NCI-H2029 (cell line): ENCODE results near the gene STAB1.
"Not testable (repeated sequence)": the region's sequence is repeated elsewhere in the genome, so short reads cannot be mapped to it uniquely, and the experiment has no call there.

ENCODE experiments used
- DNase-seq: peaks from one replicate; lab custom pipeline; 2025; lab: John Stamatoyannopoulos, UW

STAB1 gene

GRCh38 chr3:52524752-52525679 lies 29.9 kb downstream of the STAB1 start:
- DNase-seq: no peak

- DNase-seq: no peak
Measured at GRCh38 chr3:52525680-52526561, 30.8 kb downstream of the STAB1 start.

DNA sequence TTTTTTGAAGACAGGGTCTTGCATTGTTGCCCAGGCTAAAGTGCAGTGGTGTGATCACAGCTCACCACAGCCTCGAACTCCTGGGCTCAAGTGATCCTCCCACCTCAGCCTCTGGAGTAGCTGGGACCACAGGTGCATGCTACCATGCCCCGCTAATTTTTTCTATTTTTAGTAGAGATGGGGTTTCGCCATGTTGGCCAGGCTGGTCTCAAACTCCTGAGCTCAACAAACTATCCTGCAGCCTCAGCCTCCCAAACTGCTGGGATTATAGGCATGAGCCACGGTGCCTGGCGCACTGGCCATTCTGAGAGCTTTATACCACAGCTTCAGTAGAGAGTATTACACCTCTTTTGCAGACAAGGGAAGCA lies 31.5 kb downstream of the STAB1 start:
- not testable (repeated sequence) for DNase-seq

- DNase-seq: no peak
Measured at GRCh38 chr3:52527039-52527731, 32.0 kb downstream of the STAB1 start.

DNA sequence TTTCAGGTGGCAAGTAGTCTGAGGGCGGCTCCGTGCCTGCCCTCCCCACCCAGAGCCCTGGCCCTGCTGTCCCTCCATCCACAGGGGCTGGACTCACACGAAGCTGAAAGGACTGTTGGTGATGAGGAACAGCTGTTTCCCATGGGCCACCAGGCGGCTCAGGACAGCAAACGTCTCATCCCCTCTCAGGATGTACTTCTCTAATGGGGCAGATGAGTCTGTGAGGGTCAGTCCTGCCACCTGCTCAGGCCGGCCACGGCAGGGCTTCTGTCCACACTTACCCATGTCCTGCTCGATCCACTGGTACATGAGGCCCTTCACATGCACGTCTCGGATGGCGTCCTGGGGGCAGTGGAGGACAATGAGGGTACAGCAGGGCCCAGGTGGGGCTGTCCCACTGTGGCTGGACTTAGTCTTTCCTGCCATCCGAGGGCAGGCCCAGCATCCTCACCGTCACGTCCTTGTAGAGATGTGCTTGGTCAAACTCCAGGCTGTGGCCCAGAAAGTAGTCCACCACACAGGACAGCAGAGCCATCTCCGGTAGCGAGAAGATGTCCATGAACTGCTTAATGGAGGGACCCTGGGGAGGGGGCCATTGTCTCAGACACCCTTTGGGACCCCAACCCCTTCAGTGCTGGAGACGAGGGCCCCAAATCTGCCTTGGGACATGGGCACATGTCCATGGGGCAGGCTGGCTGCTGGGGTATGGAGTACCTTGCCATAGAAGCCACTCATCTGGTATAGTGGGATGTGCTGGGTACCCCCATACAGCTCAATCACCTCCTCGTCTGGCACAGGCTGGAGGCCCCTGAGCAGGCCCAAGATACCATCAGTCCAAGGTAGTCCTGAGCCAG lies 32.8 kb downstream of the STAB1 start:
- no peak for DNase-seq

DNA sequence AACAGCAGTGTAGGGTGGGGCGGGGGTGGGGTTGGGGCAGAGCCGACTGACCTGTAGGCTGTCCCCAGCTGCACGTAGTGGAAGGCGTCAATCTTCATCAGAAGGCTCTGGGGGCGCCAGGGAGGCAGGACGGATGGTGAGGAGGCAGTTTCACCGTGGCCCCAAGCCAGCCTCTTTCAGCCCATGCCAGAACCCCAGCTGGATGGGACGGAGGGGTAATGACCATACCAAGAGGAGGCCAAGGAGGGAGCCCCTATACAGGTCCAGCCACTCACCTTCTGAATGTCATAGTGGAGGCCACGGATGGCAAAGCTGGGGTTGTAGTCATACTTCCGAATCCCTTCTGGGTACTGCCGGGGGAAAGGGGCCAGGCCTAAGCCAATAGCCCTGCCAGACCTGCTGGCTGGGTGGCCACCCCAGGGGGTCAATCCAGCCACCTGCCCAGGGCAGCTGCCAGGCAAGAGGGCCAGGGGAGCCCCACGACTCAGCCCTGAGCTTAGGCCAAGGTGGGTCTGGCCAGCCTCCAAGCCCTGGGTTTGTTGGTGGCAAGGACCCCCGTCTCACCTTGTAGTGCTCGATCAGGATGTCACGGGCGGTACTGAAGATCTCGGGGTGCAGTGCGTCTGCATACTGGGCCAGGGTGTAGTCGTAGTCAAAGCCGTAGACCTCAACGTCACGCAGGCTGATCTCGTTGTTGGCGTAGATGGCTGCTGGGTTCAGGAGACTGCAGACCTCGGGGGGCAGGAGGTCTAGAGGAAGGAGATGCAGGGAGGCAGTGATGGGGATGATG lies 33.6 kb downstream of the STAB1 start:
- no peak for DNase-seq

GRCh38 chr3:52529376-52530333 lies 34.5 kb downstream of the STAB1 start:
- no peak for DNase-seq

- DNase-seq: no peak
Measured at GRCh38 chr3:52530918-52531826, 36.0 kb downstream of the STAB1 start.

GRCh38 chr3:52531860-52532516 lies 36.9 kb downstream of the STAB1 start:
- DNase-seq: no peak

GRCh38 chr3:52532517-52532837 lies 37.3 kb downstream of the STAB1 start:
- DNase-seq: no peak

GRCh38 chr3:52532838-52533622 lies 37.9 kb downstream of the STAB1 start:
- DNase-seq: no peak

GRCh38 chr3:52533623-52534280 lies 38.6 kb downstream of the STAB1 start, which contains the start of gene NT5DC2:
TSS of gene NT5DC2 (minus strand) at chr3:52533857. CDS start at chr3:52533737, 120 bp downstream.
- peak; percentile 24 for DNase-seq

GRCh38 chr3:52534281-52535183 lies 39.4 kb downstream of the STAB1 start:
- DNase-seq: no peak

DNA sequence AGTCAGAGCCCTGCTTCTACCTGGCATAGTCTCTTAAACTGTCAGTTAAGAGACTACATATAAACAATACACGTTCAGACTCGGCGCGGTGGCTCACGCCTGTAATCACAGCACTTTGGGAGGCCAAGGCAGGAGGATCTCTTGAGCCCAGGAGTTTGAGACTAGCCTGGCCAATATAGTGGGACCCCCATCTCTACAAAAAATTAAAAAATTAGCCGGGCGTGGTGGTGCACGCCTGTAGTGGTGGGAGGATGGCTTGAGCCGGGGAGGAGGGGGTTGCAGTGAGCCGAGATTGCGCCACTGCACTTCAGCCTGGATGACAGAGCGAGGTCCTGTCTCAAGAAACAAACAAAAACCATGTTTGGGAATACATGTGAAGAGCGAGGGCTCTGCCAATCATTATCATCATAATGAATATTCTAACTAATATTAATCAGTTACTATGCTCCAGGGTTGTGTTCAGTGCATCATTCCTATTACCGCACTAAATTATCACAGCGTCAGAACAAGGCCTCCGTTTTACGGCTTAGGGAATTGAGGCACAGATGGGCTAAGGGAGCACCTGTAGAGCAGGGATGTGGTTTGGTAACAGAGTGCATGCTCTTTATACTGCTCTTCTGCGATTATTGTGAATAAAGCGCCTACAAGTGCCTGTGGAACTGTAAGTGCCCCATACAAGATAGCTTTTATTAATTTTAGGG lies 40.4 kb downstream of the STAB1 start:
- DNase-seq: no peak

- no peak for DNase-seq
Measured at GRCh38 chr3:52536112-52536368, 40.9 kb downstream of the STAB1 start.
